Erythroblast (primary cell): ENCODE measurements around the gene PNMT.

Experiments
- GATA1 ChIP-seq: IDR thresholded peaks from 2 replicates; pipeline ENCODE4 v1.6.1; 2011; ENCODE audit warnings: low read depth, mild to moderate bottlenecking, control low read depth, low read length, moderate library complexity
- POLR2A ChIP-seq: IDR thresholded peaks from 2 replicates; pipeline ENCODE4 v1.6.1; 2011; ENCODE audit warnings: mild to moderate bottlenecking, low read length

DNA sequence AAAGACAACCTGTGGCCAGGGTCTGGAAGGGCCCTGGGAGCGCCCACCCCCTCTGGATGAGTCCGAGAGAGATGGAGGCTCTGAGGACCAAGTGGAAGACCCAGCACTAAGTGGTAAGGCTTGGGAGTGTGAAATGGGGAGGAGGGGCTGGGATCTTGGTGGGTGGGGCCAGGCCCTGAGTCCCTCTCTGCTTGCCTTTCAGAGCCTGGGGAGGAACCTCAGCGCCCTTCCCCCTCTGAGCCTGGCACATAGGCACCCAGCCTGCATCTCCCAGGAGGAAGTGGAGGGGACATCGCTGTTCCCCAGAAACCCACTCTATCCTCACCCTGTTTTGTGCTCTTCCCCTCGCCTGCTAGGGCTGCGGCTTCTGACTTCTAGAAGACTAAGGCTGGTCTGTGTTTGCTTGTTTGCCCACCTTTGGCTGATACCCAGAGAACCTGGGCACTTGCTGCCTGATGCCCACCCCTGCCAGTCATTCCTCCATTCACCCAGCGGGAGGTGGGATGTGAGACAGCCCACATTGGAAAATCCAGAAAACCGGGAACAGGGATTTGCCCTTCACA, 32.6 kb upstream of the PNMT start:
- TF ChIP-seq POLR2A: no peak
- no peak for TF ChIP-seq GATA1
